Heart left ventricle (tissue), 13 donors: ENCODE measurements around the gene ITGB1BP2.
"Not testable (repeated sequence)": the region's sequence is repeated elsewhere in the genome, so short reads cannot be mapped to it uniquely, and the experiment has no call there.

Experiments
- POLR2A ChIP-seq, 2 donors: fragments of 450-650 bp; IDR thresholded peaks; one replicate each; pipeline ENCODE4 v1.6.1; 2017; ENCODE audit warnings: antibody characterized with exemption in 2 of 2, mild to moderate bottlenecking in 2 of 2, moderate library complexity in 2 of 2
- TF ChIP-seq, protein P1 (sequence below), 12 donors: fragments of 200-600 bp; sonication (generic) in 4 of 12; IDR thresholded peaks; one replicate each; pipeline versions ENCODE4 v1.5.0 to v1.8.0; 2018 to 2022; ENCODE audit warnings: antibody characterized with exemption in 12 of 12, mild to moderate bottlenecking in 5 of 12
- donor health status: ischemic (EF 13 %, LVEDD 7.1; RV severe dilation, severe dysfunction).
- donor health status: DM: no; HTN: yes; CAD: no.
- donor health status: DM: no; HTN: no; CAD: no.
- donor health status: ischemic (EF 25% LVEDD 6.9; RV normal size, moderate dysfunction).
- donor health status: ischemic (EF 25% LVEDD 5.7; RV mildly dilated, moderate dysfunction).
- donor health status: ischemic (EF 35%, LVEDD 5.7; RV mildly dilated, moderate dysfunction).
- donor health status: nonischemic (EF 11% LVEDD 7.7; RV severe dilation, severe dysfunction).
- donor health status: DM: yes; HTN: yes; CAD: no.
- donor health status: PGD.
- donor health status: ischemic (EF 29% LVEDD 5.4; RV normal size, mild dysfunction).
- donor health status: nonischemic (EF 23%, LVEDD 6.1; RV moderate dilation, normal function).

DNA sequence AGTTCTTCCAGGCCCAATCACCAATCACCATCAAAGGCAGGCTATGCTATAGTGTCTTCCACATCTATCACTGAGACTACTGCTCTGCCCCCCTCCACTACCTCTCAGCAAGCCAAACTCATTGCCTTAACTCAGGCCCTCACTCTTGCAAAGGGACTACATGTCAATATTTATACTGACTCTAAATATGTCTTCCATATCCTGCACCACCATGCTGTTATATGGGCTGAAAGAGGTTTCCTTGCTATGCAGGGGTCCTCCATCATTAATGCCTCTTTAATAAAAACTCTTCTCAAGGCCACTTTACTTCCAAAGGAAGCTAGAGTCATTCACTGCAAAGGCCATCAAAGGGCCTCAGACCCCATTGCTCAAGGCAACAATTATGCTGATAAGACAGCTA, 32.9 kb upstream of the ITGB1BP2 start:
- TF ChIP-seq, protein P1, sequence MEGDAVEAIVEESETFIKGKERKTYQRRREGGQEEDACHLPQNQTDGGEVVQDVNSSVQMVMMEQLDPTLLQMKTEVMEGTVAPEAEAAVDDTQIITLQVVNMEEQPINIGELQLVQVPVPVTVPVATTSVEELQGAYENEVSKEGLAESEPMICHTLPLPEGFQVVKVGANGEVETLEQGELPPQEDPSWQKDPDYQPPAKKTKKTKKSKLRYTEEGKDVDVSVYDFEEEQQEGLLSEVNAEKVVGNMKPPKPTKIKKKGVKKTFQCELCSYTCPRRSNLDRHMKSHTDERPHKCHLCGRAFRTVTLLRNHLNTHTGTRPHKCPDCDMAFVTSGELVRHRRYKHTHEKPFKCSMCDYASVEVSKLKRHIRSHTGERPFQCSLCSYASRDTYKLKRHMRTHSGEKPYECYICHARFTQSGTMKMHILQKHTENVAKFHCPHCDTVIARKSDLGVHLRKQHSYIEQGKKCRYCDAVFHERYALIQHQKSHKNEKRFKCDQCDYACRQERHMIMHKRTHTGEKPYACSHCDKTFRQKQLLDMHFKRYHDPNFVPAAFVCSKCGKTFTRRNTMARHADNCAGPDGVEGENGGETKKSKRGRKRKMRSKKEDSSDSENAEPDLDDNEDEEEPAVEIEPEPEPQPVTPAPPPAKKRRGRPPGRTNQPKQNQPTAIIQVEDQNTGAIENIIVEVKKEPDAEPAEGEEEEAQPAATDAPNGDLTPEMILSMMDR (IDR thresholded peaks at IDR 0.05): not testable (repeated sequence)
- not testable (repeated sequence) for TF ChIP-seq POLR2A (IDR thresholded peaks at IDR 0.05)
